MM.1S (cell line): ENCODE data around the gene TNNC2.
A peak's percentile ranks its signal among the peaks of the same experiment; 100 is the strongest.
"Not testable (repeated sequence)": the region's sequence is repeated elsewhere in the genome, so short reads cannot be mapped to it uniquely, and the experiment has no call there.

ENCODE experiments used
- DNase-seq: peaks from one replicate; pipeline ENCODE4 v3.0.0-alpha.2; 2015
- H2AFZ ChIP-seq: fragments of 300-600 bp; sonication (generic); 2 replicates; pipeline ENCODE4 v1.6.0; 2016; ENCODE audit warnings: antibody characterized with exemption, low read length
- H3F3A ChIP-seq: fragments of 300-600 bp; sonication (generic); 2 replicates; pipeline ENCODE4 v1.6.1; 2016; ENCODE audit warnings: mild to moderate bottlenecking, antibody characterized with exemption, low read length, moderate library complexity, mixed read lengths; ENCODE audit not compliant: insufficient read depth
- H3K27ac ChIP-seq: fragments of 300-600 bp; sonication (generic); 2 replicates; pipeline ENCODE4 v1.5.1; 2016; ENCODE audit warnings: mild to moderate bottlenecking, low read length
- H3K27me3 ChIP-seq: fragments of 300-600 bp; sonication (generic); replicated peaks from 2 replicates; pipeline ENCODE4 v1.6.0; 2016; ENCODE audit warnings: low read length; ENCODE audit not compliant: insufficient read depth
- H3K36me3 ChIP-seq: fragments of 300-600 bp; sonication (generic); replicated peaks from 2 replicates; pipeline ENCODE4 v1.6.1; 2016; ENCODE audit warnings: mild to moderate bottlenecking, low read length, mixed read lengths; ENCODE audit not compliant: insufficient read depth
- H3K4me1 ChIP-seq: fragments of 300-600 bp; sonication (generic); 2 replicates; pipeline ENCODE4 v1.6.1; 2016; ENCODE audit warnings: low read length, mixed read lengths
- H3K4me2 ChIP-seq: fragments of 300-600 bp; sonication (generic); 2 replicates; pipeline ENCODE4 v1.6.0; 2016; ENCODE audit warnings: low read depth, low read length
- H3K4me3 ChIP-seq: fragments of 300-600 bp; sonication (generic); 2 replicates; pipeline ENCODE4 v1.5.1; 2016; ENCODE audit warnings: low read length, mixed read lengths
- H3K79me2 ChIP-seq: fragments of 300-600 bp; sonication (generic); 2 replicates; pipeline ENCODE4 v1.6.1; 2016; ENCODE audit warnings: mixed run types, low read length, mixed read lengths
- H3K9ac ChIP-seq: fragments of 300-600 bp; sonication (generic); 2 replicates; pipeline ENCODE4 v1.6.1; 2016; ENCODE audit warnings: low read length, mixed read lengths
- H3K9me2 ChIP-seq: fragments of 300-600 bp; sonication (generic); replicated peaks from 2 replicates; pipeline ENCODE4 v1.6.1; 2016; ENCODE audit warnings: mild to moderate bottlenecking, low read length, mixed read lengths; ENCODE audit not compliant: insufficient read depth
- H3K9me3 ChIP-seq: fragments of 300-600 bp; sonication (generic); replicated peaks from 2 replicates; pipeline ENCODE4 v1.6.1; 2016; ENCODE audit warnings: mild to moderate bottlenecking, low read length, mixed read lengths; ENCODE audit not compliant: insufficient read depth
- H4K20me1 ChIP-seq: fragments of 300-600 bp; sonication (generic); 2 replicates; pipeline ENCODE4 v1.6.1; 2016; ENCODE audit warnings: mild to moderate bottlenecking, low read length, moderate library complexity, mixed read lengths; ENCODE audit not compliant: insufficient read depth
- CTCF ChIP-seq: fragments of 300-600 bp; sonication (generic); IDR thresholded peaks from 2 replicates; pipeline ENCODE4 v1.5.1; 2016; ENCODE audit warnings: antibody characterized with exemption, low read length, mixed read lengths
- EZH2 ChIP-seq: fragments of 300-600 bp; sonication (generic); optimal IDR thresholded peaks from 2 replicates; pipeline ENCODE3; 2017; ENCODE audit warnings: low read depth, mild to moderate bottlenecking, antibody characterized with exemption, low read length, mixed read lengths
- EZH2phosphoT487 ChIP-seq: fragments of 300-600 bp; sonication (generic); IDR thresholded peaks from 2 replicates; pipeline ENCODE4 v1.6.1; 2018; ENCODE audit warnings: antibody characterized with exemption, low read length

TNNC2 gene

GRCh38 chr20:45801851-45802250 lies 25.3 kb downstream of the TNNC2 start:
- Histone ChIP-seq H3K4me3 (no peak overlapping the region), H3K27me3 (no peaks in the 10 kb centered on the region), H4K20me1 (0 out of 2 replicates have a peak, but pooled peaks cover 4% of the 10 kb centered on the region), H3K79me2 (no peaks in the 10 kb centered on the region), H3K4me2 (no peak overlapping the region), H3F3A (peaks cover 6% of the 10 kb centered on the region), H3K9me2 (no peaks in the 10 kb centered on the region), H3K4me1 (no peaks in the 10 kb centered on the region), H3K27ac (no peak overlapping the region), H3K36me3 (no peaks in the 10 kb centered on the region; the same call in 1 of the 2 replicates), H3K9ac (no peak overlapping the region), H2AFZ (no peak overlapping the region), H3K9me3 (no peaks in the 10 kb centered on the region)
- DNase-seq, result no peak
- TF ChIP-seq EZH2, result no peak
- no peak for TF ChIP-seq CTCF
- no peak for TF ChIP-seq EZH2phosphoT487

- TF ChIP-seq EZH2 (no peak), CTCF (peak; percentile 69)
- Histone ChIP-seq H3K4me3 (no peak overlapping the region), H3K9me2 (no peaks in the 10 kb centered on the region), H2AFZ (no peak overlapping the region), H3K27ac (no peak overlapping the region), H3K27me3 (no peaks in the 10 kb centered on the region), H3K36me3 (no peaks in the 10 kb centered on the region), H3F3A (peaks cover 6% of the 10 kb centered on the region), H3K4me1 (no peaks in the 10 kb centered on the region), H4K20me1 (0 out of 2 replicates have a peak, but pooled peaks cover 4% of the 10 kb centered on the region), H3K79me2 (no peaks in the 10 kb centered on the region), H3K4me2 (no peak overlapping the region), H3K9me3 (no peaks in the 10 kb centered on the region), H3K9ac (no peak overlapping the region)
- peak; percentile 52 for DNase-seq
Observed at GRCh38 chr20:45798935-45799642, 28.0 kb downstream of the TNNC2 start.

- not testable (repeated sequence) for H3K27ac ChIP-seq, H3K36me3 ChIP-seq, DNase-seq, H2AFZ ChIP-seq, H3K4me3 ChIP-seq, H3K4me1 ChIP-seq, H3K9me2 ChIP-seq, H3K79me2 ChIP-seq, H3K9me3 ChIP-seq, H4K20me1 ChIP-seq, H3K9ac ChIP-seq, H3K4me2 ChIP-seq, H3F3A ChIP-seq, H3K27me3 ChIP-seq
Observed at GRCh38 chr20:45797955-45798354, 29.2 kb downstream of the TNNC2 start.

- not testable (repeated sequence) for H3K36me3 ChIP-seq, H3K9ac ChIP-seq, H2AFZ ChIP-seq, H3K9me3 ChIP-seq, H3K9me2 ChIP-seq, H3K4me1 ChIP-seq, DNase-seq, H3K79me2 ChIP-seq, H3K27me3 ChIP-seq, H3K4me3 ChIP-seq, H3F3A ChIP-seq, H3K4me2 ChIP-seq, H4K20me1 ChIP-seq, H3K27ac ChIP-seq
Observed at GRCh38 chr20:45797510-45797909, 29.6 kb downstream of the TNNC2 start.
